SK-N-SH (cell line): ENCODE results near the gene TRIM71. TPM values are rescaled to one million over a fixed set of nuclear protein-coding genes. Genes with fewer than 3 reads are reported as not detected.
"Not testable (repeated sequence)": the region's sequence is repeated elsewhere in the genome, so short reads cannot be mapped to it uniquely, and the experiment has no call there.

ENCODE experiments used
- CTCF ChIA-PET: fragments of 300-600, 350-600 bp; formaldehyde crosslinking; extraction: SDS; loops from one replicate; lab custom pipeline; 2021; lab: Yijun Ruan, JAX
- POLR2A ChIA-PET: fragments of 350-600 bp; sonication (Branson Sonifier 250); formaldehyde crosslinking; extraction: SDS; loops from one replicate; lab custom pipeline; 2020; ENCODE audit warnings: antibody characterized with exemption, inconsistent platforms; lab: Yijun Ruan, JAX
- DNase-seq: peaks from one replicate; pipeline ENCODE4 v3.0.0; 2012
- H2AFZ ChIP-seq: fragments of 200-600 bp; sonication (generic); 2 replicates; pipeline ENCODE4 v1.8.1; 2016; ENCODE audit warnings: antibody characterized with exemption, mild to moderate bottlenecking, low read depth
- H3F3A ChIP-seq: fragments of 200-600 bp; sonication (generic); replicated peaks from 2 replicates; pipeline ENCODE3; 2016; ENCODE audit warnings: antibody characterized with exemption, mild to moderate bottlenecking; ENCODE audit not compliant: insufficient read depth
- H3K27ac ChIP-seq, 2 experiments: fragments of 200-500 bp in 1 of 2; fragments of 200-600 bp in 1 of 2; sonication (Bioruptor generic) in 1 of 2; sonication (generic), shearing (Covaris generic) in 1 of 2; 2 replicates each; pipeline versions ENCODE4 v1.5.1 to v1.6.1; 2014 to 2016; ENCODE audit warnings: low read depth in 2 of 2, inconsistent platforms in 1 of 2, low read length in 1 of 2, mild to moderate bottlenecking in 1 of 2, mixed read lengths in 1 of 2
- H3K27me3 ChIP-seq: fragments of 200-600 bp; sonication (generic), shearing (Covaris generic); 2 replicates; pipeline ENCODE4 v1.6.1; 2016; ENCODE audit warnings: mixed run types; ENCODE audit not compliant: insufficient read depth
- H3K36me3 ChIP-seq, 2 experiments: fragments of 200-500 bp in 1 of 2; fragments of 200-600 bp in 1 of 2; sonication (Bioruptor generic) in 1 of 2; sonication (generic) in 1 of 2; replicated peaks in 1 of 2; 2 replicates each; pipeline versions ENCODE3 to v1.5.1; 2014 to 2016; ENCODE audit warnings: low read length in 1 of 2, mild to moderate bottlenecking in 1 of 2; ENCODE audit not compliant: insufficient read depth in 2 of 2, control insufficient read depth in 1 of 2
- H3K4me1 ChIP-seq, 2 experiments: fragments of 200-500 bp in 1 of 2; fragments of 200-600 bp in 1 of 2; sonication (Bioruptor generic) in 1 of 2; sonication (generic), shearing (Covaris generic) in 1 of 2; 2 replicates each; pipeline versions ENCODE4 v1.5.1 to v1.6.1; 2014 to 2016; ENCODE audit warnings: low read depth in 1 of 2, low read length in 1 of 2, mixed run types in 1 of 2; ENCODE audit not compliant: insufficient read depth in 2 of 2, control insufficient read depth in 1 of 2
- H3K4me2 ChIP-seq: fragments of 200-600 bp; sonication (generic), shearing (Covaris generic); 2 replicates; pipeline ENCODE4 v1.6.1; 2017; ENCODE audit warnings: mixed run types
- H3K4me3 ChIP-seq, 2 experiments: fragments of 200-500 bp in 1 of 2; fragments of 200-600 bp in 1 of 2; sonication (Bioruptor generic) in 1 of 2; sonication (generic), shearing (Covaris generic) in 1 of 2; 2 replicates each; pipeline versions ENCODE4 v1.5.1 to v1.8.1; 2014 to 2016; ENCODE audit warnings: low read depth in 2 of 2, inconsistent platforms in 1 of 2, low read length in 1 of 2, mild to moderate bottlenecking in 1 of 2, mixed read lengths in 1 of 2, moderate library complexity in 1 of 2
- H3K79me2 ChIP-seq: fragments of 200-600 bp; sonication (generic); 2 replicates; pipeline ENCODE4 v1.8.1; 2017; ENCODE audit warnings: mild to moderate bottlenecking; ENCODE audit not compliant: insufficient read depth
- H3K9ac ChIP-seq: fragments of 200-600 bp; sonication (generic); 2 replicates; pipeline ENCODE4 v1.6.1; 2017; ENCODE audit warnings: mixed run types
- H3K9me2 ChIP-seq: fragments of 200-600 bp; sonication (generic); 2 replicates; pipeline ENCODE4 v1.6.1; 2017; ENCODE audit warnings: mixed run types
- H3K9me3 ChIP-seq: fragments of 200-600 bp; sonication (generic); 2 replicates; pipeline ENCODE4 v1.6.1; 2017; ENCODE audit warnings: mixed run types, mild to moderate bottlenecking, moderate library complexity
- H4K20me1 ChIP-seq: fragments of 200-600 bp; sonication (generic); 2 replicates; pipeline ENCODE4 v1.6.1; 2017; ENCODE audit warnings: mild to moderate bottlenecking, mixed run types; ENCODE audit not compliant: insufficient read depth
- CTCF ChIP-seq: fragments of 200-600 bp; sonication (generic); IDR thresholded peaks from 2 replicates; pipeline ENCODE4 v1.6.1; 2017; ENCODE audit warnings: antibody characterized with exemption, mild to moderate bottlenecking, moderate library complexity
- EZH2phosphoT487 ChIP-seq: fragments of 200-600 bp; sonication (generic); IDR thresholded peaks from 2 replicates; pipeline ENCODE4 v1.6.1; 2017; ENCODE audit warnings: low read depth, mixed run types, mild to moderate bottlenecking, antibody characterized with exemption, moderate library complexity, borderline replicate concordance
- MEF2A ChIP-seq: IDR thresholded peaks from 2 replicates; pipeline ENCODE4 v1.4.0; 2012; ENCODE audit warnings: low read depth, borderline replicate concordance
- MXI1 ChIP-seq: IDR thresholded peaks from 2 replicates; pipeline ENCODE4 v1.6.1; 2012; ENCODE audit warnings: mild to moderate bottlenecking, low read depth, low read length, improper control_type of control experiment
- NRF1 ChIP-seq: IDR thresholded peaks from 2 replicates; pipeline ENCODE4 v1.6.1; 2012; ENCODE audit warnings: low read depth, mild to moderate bottlenecking, low read length
- RAD21 ChIP-seq: IDR thresholded peaks from 2 replicates; pipeline ENCODE4 v1.6.1; 2012; ENCODE audit warnings: mild to moderate bottlenecking, low read length
- SIN3A ChIP-seq: IDR thresholded peaks from 2 replicates; pipeline ENCODE4 v1.6.1; 2012; ENCODE audit warnings: low read depth, mild to moderate bottlenecking, low read length, moderate library complexity, borderline replicate concordance
- SMC3 ChIP-seq: IDR thresholded peaks from 2 replicates; pipeline ENCODE4 v1.6.1; 2012; ENCODE audit warnings: low read depth, low read length, improper control_type of control experiment
- WGBS: methylation state at CpG from one replicate; pipeline ENCODE4 v1.1.6; 2017; ENCODE audit warnings: low lambda C conversion rate; 5-methylcytosine and 5-hydroxymethylcytosine counted together
- polyA plus RNA-seq, 3 experiments: library from polyadenylated mRNA; depleted of rRNA; stranded (reverse); fragments of >200 nt; gene quantifications; 2 replicates each; pipeline ENCODE4 v1.2.3, GENCODE V29; 2012

The TRIM71 gene
- polyA plus RNA-seq, 1 of the 3 experiments (the other 2 are of a cell fraction) = not detected

- Histone ChIP-seq H3K36me3 (no peaks in the 10 kb centered on the region), H3K27ac (no peak overlapping the region), H3K79me2 (no peaks in the 10 kb centered on the region), H3K9me2 (no peaks in the 10 kb centered on the region), H3K4me2 (no peak overlapping the region), H2AFZ (0 out of 2 replicates have a peak overlapping the region, but pooled peaks have one; percentile 11), H3K9ac (no peak overlapping the region), H3F3A (no peaks in the 10 kb centered on the region), H3K4me1 (no peaks in the 10 kb centered on the region), H3K9me3 (no peaks in the 10 kb centered on the region), H4K20me1 (no peaks in the 10 kb centered on the region), H3K27me3 (no peaks in the 10 kb centered on the region), H3K4me3 (no peak overlapping the region; a peak in 1 of 4 replicates)
- DNase-seq = peak; percentile 57
- peak; percentile 77 for TF ChIP-seq SMC3
- TF ChIP-seq CTCF = peak; percentile 91
- no peak for TF ChIP-seq MEF2A
- peak; percentile 79 for TF ChIP-seq RAD21
- no peak for TF ChIP-seq SIN3A
- no peak for TF ChIP-seq NRF1
- TF ChIP-seq EZH2phosphoT487 = no peak
- ChIA-PET CTCF (interaction anchor here (0.6 to 4.4 kb wide), 15 partner anchors 8 to 541 kb away, joined by 3 to 27 read pairs (median 4); no protein-coding TSS in a partner anchor), POLR2A (no interaction called here)
- WGBS = 26% methylated on average over 5 of the region's 5 CpGs
Measured at GRCh38 chr3:32934150-32934742, 116.4 kb downstream of the TRIM71 start.

- no peak for DNase-seq
- Histone ChIP-seq H3K4me1 (no peaks in the 10 kb centered on the region), H3K79me2 (no peaks in the 10 kb centered on the region), H3K9ac (no peak overlapping the region), H3K9me2 (no peaks in the 10 kb centered on the region), H3K36me3 (no peaks in the 10 kb centered on the region), H3K27me3 (no peaks in the 10 kb centered on the region), H3K9me3 (no peaks in the 10 kb centered on the region), H2AFZ (no peak overlapping the region), H4K20me1 (no peaks in the 10 kb centered on the region), H3K27ac (no peak overlapping the region), H3K4me2 (no peak overlapping the region), H3F3A (no peaks in the 10 kb centered on the region), H3K4me3 (no peak overlapping the region)
- TF ChIP-seq MXI1 = no peak
- ChIA-PET POLR2A (no interaction called here), CTCF (no interaction called here)
- 83% methylated on average over 2 of the region's 2 CpGs for WGBS
Measured at GRCh38 chr3:32937331-32937730, 119.5 kb downstream of the TRIM71 start.

- H3K79me2 ChIP-seq, H3K4me1 ChIP-seq, H3K4me3 ChIP-seq, H3K9ac ChIP-seq, H2AFZ ChIP-seq, H3K27me3 ChIP-seq, POLR2A ChIA-PET, H3F3A ChIP-seq, DNase-seq, H3K9me3 ChIP-seq, H3K36me3 ChIP-seq, H3K9me2 ChIP-seq, H3K4me2 ChIP-seq, H4K20me1 ChIP-seq, CTCF ChIA-PET, H3K27ac ChIP-seq: not testable (repeated sequence)
- WGBS = 82% methylated on average over 32 of the region's 40 CpGs
Measured at GRCh38 chr3:32939531-32940284, 121.9 kb downstream of the TRIM71 start.
